Right hindlimb (tissue), 1 donor: ENCODE measurements around the gene GRB2.

ENCODE experiments used
- DNase-seq: peaks from one replicate; pipeline ENCODE4 v3.0.0-alpha.2; 2018

GRB2 gene

GRCh38 chr17:75271955-75272847, 133.3 kb downstream of the GRB2 start:
- DNase-seq, result no peak

- peak; percentile 83 for DNase-seq
These were observed 134.1 kb downstream of the GRB2 start for GRCh38 chr17:75271233-75271954.

DNA sequence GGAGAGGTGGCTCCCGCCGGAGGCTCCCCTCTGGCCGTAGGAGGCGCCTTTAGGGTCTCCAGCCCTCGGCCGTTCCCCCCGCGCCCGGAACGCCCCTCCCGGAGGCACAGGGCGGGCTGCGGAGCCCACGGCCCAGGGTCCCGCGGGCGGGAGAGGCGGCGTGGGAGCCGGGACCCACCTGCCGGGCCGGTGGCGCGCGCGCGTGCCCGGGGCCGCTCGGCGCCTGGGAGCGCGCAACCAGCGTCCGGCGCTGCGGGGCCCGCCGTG, 134.6 kb downstream of the GRB2 start, which contains the start of gene MIF4GD:
Gene MIF4GD, minus strand, starts transcription at position 266 of the 267 bp plus-strand sequence. CDS start 1,036 bp downstream, outside the sequence.
- DNase-seq, result no peak

GRCh38 chr17:75270218-75270965, 135.1 kb downstream of the GRB2 start:
- peak; percentile 77 for DNase-seq

DNA sequence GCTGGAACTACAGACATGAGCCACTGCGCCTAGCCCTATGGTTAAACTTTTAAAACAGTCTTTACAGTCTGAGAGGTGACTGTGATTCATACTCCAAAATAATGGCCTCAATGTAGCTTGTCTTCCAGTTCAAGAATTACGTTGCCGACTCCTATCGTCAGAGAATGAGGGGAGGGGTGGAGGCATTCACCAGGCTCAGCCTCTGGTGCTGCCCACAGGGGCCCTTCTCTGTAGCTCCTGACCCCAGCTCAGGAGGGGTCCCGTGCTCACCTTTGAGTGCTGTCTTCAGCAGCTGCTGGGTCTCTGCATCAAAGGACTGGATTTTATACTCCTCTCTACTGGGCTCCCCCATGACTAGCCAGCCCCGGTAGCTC, 135.6 kb downstream of the GRB2 start:
- DNase-seq, result no peak
